Mesodermal cell (in vitro differentiated cells): ENCODE measurements around the gene BRI3BP.
"Not testable (repeated sequence)": the region's sequence is repeated elsewhere in the genome, so short reads cannot be mapped to it uniquely, and the experiment has no call there.

Source experiments
- H3K27ac ChIP-seq: 2 replicates; pipeline ENCODE4 v1.7.0; 2013; ENCODE audit warnings: mild to moderate bottlenecking, low read depth, low read length, moderate library complexity; ENCODE audit not compliant: severe bottlenecking
- H3K36me3 ChIP-seq: 2 replicates; pipeline ENCODE4 v1.7.1; 2013; ENCODE audit warnings: mild to moderate bottlenecking, low read length, moderate library complexity; ENCODE audit not compliant: control insufficient read depth, insufficient read depth
- H3K4me1 ChIP-seq: one replicate; pipeline ENCODE4 v1.7.1; 2013; ENCODE audit warnings: mild to moderate bottlenecking, low read length; ENCODE audit not compliant: insufficient read depth, control insufficient read depth, poor library complexity, severe bottlenecking
- H3K4me3 ChIP-seq: 2 replicates; pipeline ENCODE4 v1.7.0; 2013; ENCODE audit warnings: low read length, control low read depth, mild to moderate bottlenecking; ENCODE audit not compliant: insufficient read depth, poor library complexity, severe bottlenecking; ENCODE audit errors: extremely low read depth
- H3K9me3 ChIP-seq: 2 replicates; pipeline ENCODE4 v1.7.1; 2013; ENCODE audit warnings: mild to moderate bottlenecking, low read length, moderate library complexity; ENCODE audit not compliant: control insufficient read depth
- WGBS, 2 experiments: methylation state at CpG; one replicate each; pipeline ENCODE4 v1.1.5; 2013; ENCODE audit warnings: missing lambda C conversion rate in 2 of 2; ENCODE audit not compliant: insufficient coverage in 2 of 2; 5-methylcytosine and 5-hydroxymethylcytosine counted together

BRI3BP gene

GRCh38 chr12:125049093-125049458, 55.6 kb downstream of the BRI3BP start:
- Histone ChIP-seq H3K4me1 (no peaks in the 10 kb centered on the region), H3K4me3 (peak overlapping the region; percentile 25), H3K27ac (no peak overlapping the region), H3K36me3 (no peaks in the 10 kb centered on the region), H3K9me3 (no peaks in the 10 kb centered on the region)
- WGBS, 2 experiments: 78 to 79% methylated on average over 15 of the region's 15 CpGs

GRCh38 chr12:125050446-125050845, 57.0 kb downstream of the BRI3BP start:
- WGBS, 2 experiments: 89 to 99% methylated on average over 8 to 9 of the region's 10 CpGs
- H3K27ac ChIP-seq: no peak overlapping the region

GRCh38 chr12:125050868-125051267, 57.4 kb downstream of the BRI3BP start:
- Histone ChIP-seq H3K9me3 (no peaks in the 10 kb centered on the region), H3K4me1 (no peaks in the 10 kb centered on the region), H3K27ac (no peak overlapping the region), H3K4me3 (no peak overlapping the region), H3K36me3 (no peaks in the 10 kb centered on the region)
- 80% methylated on average over 1 of the region's 3 CpGs for WGBS, 2 experiments

More at GRCh38 chr12:125050446-125050845, 57.0 kb downstream of the BRI3BP start:
- Histone ChIP-seq H3K4me3 (no peak overlapping the region), H3K36me3 (no peaks in the 10 kb centered on the region), H3K9me3 (no peaks in the 10 kb centered on the region), H3K4me1 (no peaks in the 10 kb centered on the region)

- H3K9me3 ChIP-seq: no peaks in the 10 kb centered on the region
- H3K4me3 ChIP-seq: no peak overlapping the region
- no peaks in the 10 kb centered on the region for H3K4me1 ChIP-seq
- no peak overlapping the region for H3K27ac ChIP-seq
- no peaks in the 10 kb centered on the region for H3K36me3 ChIP-seq
- 89 to 93% methylated on average over 6 to 8 of the region's 8 CpGs for WGBS, 2 experiments
Observed at GRCh38 chr12:125053821-125054220, 60.4 kb downstream of the BRI3BP start.

- 95 to 100% methylated on average over 5 to 8 of the region's 9 CpGs for WGBS, 2 experiments
- H3K36me3 ChIP-seq: no peaks in the 10 kb centered on the region
- no peak overlapping the region for H3K27ac ChIP-seq
- H3K4me3 ChIP-seq: no peak overlapping the region
- H3K4me1 ChIP-seq: no peaks in the 10 kb centered on the region
- no peaks in the 10 kb centered on the region for H3K9me3 ChIP-seq
Observed at GRCh38 chr12:125055591-125055990, 62.1 kb downstream of the BRI3BP start.

- Histone ChIP-seq H3K4me3 (no peak overlapping the region), H3K9me3 (no peaks in the 10 kb centered on the region), H3K4me1 (no peaks in the 10 kb centered on the region), H3K27ac (no peak overlapping the region), H3K36me3 (no peaks in the 10 kb centered on the region)
- WGBS, 2 experiments: 89 to 95% methylated on average over 11 to 13 of the region's 14 CpGs
Observed at GRCh38 chr12:125056306-125056705, 62.9 kb downstream of the BRI3BP start.

GRCh38 chr12:125057708-125058107, 64.3 kb downstream of the BRI3BP start:
- no peaks in the 10 kb centered on the region for H3K9me3 ChIP-seq
- H3K4me1 ChIP-seq: no peaks in the 10 kb centered on the region
- no peak overlapping the region for H3K27ac ChIP-seq
- no peaks in the 10 kb centered on the region for H3K36me3 ChIP-seq
- 92 to 94% methylated on average over 5 of the region's 5 CpGs for WGBS, 2 experiments
- no peak overlapping the region for H3K4me3 ChIP-seq

- WGBS, 2 experiments: 92% methylated on average over 2 of the region's 3 CpGs; no CpG with 5 or more reads in 1 of the 2 experiments
- no peak overlapping the region for H3K27ac ChIP-seq
- no peaks in the 10 kb centered on the region for H3K36me3 ChIP-seq
- no peak overlapping the region for H3K4me3 ChIP-seq
- no peaks in the 10 kb centered on the region for H3K9me3 ChIP-seq
- no peaks in the 10 kb centered on the region for H3K4me1 ChIP-seq
Observed at GRCh38 chr12:125061229-125061628, 67.8 kb downstream of the BRI3BP start.

- not testable (repeated sequence) for H3K36me3 ChIP-seq, H3K4me3 ChIP-seq, H3K9me3 ChIP-seq, H3K4me1 ChIP-seq, H3K27ac ChIP-seq
- 86 to 94% methylated on average over 3 of the region's 4 CpGs for WGBS, 2 experiments
Observed at GRCh38 chr12:125063522-125063921, 70.1 kb downstream of the BRI3BP start.

GRCh38 chr12:125064492-125064891, 71.0 kb downstream of the BRI3BP start:
- H3K27ac ChIP-seq: no peak overlapping the region
- no peaks in the 10 kb centered on the region for H3K9me3 ChIP-seq
- H3K4me3 ChIP-seq: peak overlapping the region; percentile 66
- H3K36me3 ChIP-seq: no peaks in the 10 kb centered on the region
- WGBS, 2 experiments: 75 to 80% methylated on average over 3 of the region's 5 CpGs
- no peaks in the 10 kb centered on the region for H3K4me1 ChIP-seq

GRCh38 chr12:125065021-125065918, 71.8 kb downstream of the BRI3BP start, which contains the start of gene AACS:
TSS of gene AACS (plus strand) at chr12:125065435. CDS start at chr12:125065585, 150 bp downstream.
- WGBS, 2 experiments: 0 to 1% methylated on average over 53 to 56 of the region's 80 CpGs
- Histone ChIP-seq H3K9me3 (no peaks in the 10 kb centered on the region), H3K36me3 (no peaks in the 10 kb centered on the region), H3K27ac (peak within 1 kb of the TSS; percentile 49), H3K4me3 (peak within 1 kb of the TSS; percentile 66), H3K4me1 (no peaks in the 10 kb centered on the region)
